HEK293 (cell line): ENCODE measurements around the gene TVP23C.

Experiments used
- GFI1B ChIP-seq: fragments of 450-650 bp; formaldehyde crosslinking; IDR thresholded peaks from 2 replicates; pipeline ENCODE4 v1.5.1; 2016; ENCODE audit warnings: missing biosample characterization, missing genetic modification characterization
- HOXA7 ChIP-seq: sonication (generic); formaldehyde crosslinking; IDR thresholded peaks from 2 replicates; pipeline ENCODE4 v1.8.1; 2022; ENCODE audit warnings: missing genetic modification reagents, borderline replicate concordance
- PRDM2 ChIP-seq: fragments of 450-650 bp; formaldehyde crosslinking; IDR thresholded peaks from 2 replicates; pipeline ENCODE4 v1.5.1; 2016; ENCODE audit warnings: missing biosample characterization, missing genetic modification characterization, borderline replicate concordance
- SP7 ChIP-seq: fragments of 450-650 bp; formaldehyde crosslinking; IDR thresholded peaks from 2 replicates; pipeline ENCODE4 v1.5.1; 2016; ENCODE audit warnings: missing biosample characterization, missing genetic modification characterization
- TSHZ1 ChIP-seq: fragments of 450-650 bp; formaldehyde crosslinking; IDR thresholded peaks from 2 replicates; pipeline ENCODE4 v1.5.1; 2016; ENCODE audit warnings: missing biosample characterization, missing genetic modification characterization, borderline replicate concordance
- ZBTB10 ChIP-seq: fragments of 450-650 bp; formaldehyde crosslinking; IDR thresholded peaks from 2 replicates; pipeline ENCODE4 v1.5.1; 2016; ENCODE audit warnings: missing biosample characterization, missing genetic modification characterization
- ZBTB26 ChIP-seq: fragments of 450-650 bp; formaldehyde crosslinking; optimal IDR thresholded peaks from 2 replicates; pipeline ENCODE3; 2016; ENCODE audit warnings: missing biosample characterization, mild to moderate bottlenecking, missing genetic modification characterization
- ZFHX2 ChIP-seq: fragments of 450-650 bp; formaldehyde crosslinking; conservative IDR thresholded peaks from 2 replicates; pipeline ENCODE4 v1.5.1; 2016; ENCODE audit warnings: missing biosample characterization, missing genetic modification characterization
- ZFP3 ChIP-seq: fragments of 450-650 bp; formaldehyde crosslinking; IDR thresholded peaks from 2 replicates; pipeline ENCODE4 v1.5.1; 2016; ENCODE audit warnings: low read depth, missing biosample characterization, missing genetic modification characterization
- ZNF175 ChIP-seq: fragments of 450-650 bp; formaldehyde crosslinking; IDR thresholded peaks from 2 replicates; pipeline ENCODE4 v1.5.1; 2016; ENCODE audit warnings: missing biosample characterization, missing genetic modification characterization
- ZNF23 ChIP-seq: fragments of 450-650 bp; formaldehyde crosslinking; IDR thresholded peaks from 2 replicates; pipeline ENCODE4 v1.5.1; 2016; ENCODE audit warnings: missing biosample characterization, missing genetic modification characterization, borderline replicate concordance
- ZNF354C ChIP-seq: fragments of 450-650 bp; formaldehyde crosslinking; IDR thresholded peaks from 2 replicates; pipeline ENCODE4 v1.5.1; 2016; ENCODE audit warnings: missing biosample characterization, missing genetic modification characterization, low read depth, borderline replicate concordance
- ZNF423 ChIP-seq: fragments of 450-650 bp; formaldehyde crosslinking; IDR thresholded peaks from 2 replicates; pipeline ENCODE4 v1.5.1; 2016; ENCODE audit warnings: missing biosample characterization, missing genetic modification characterization
- ZNF473 ChIP-seq: fragments of 450-650 bp; formaldehyde crosslinking; IDR thresholded peaks from 2 replicates; pipeline ENCODE4 v1.5.1; 2017; ENCODE audit warnings: missing biosample characterization, missing genetic modification characterization
- ZNF518A ChIP-seq: fragments of 450-650 bp; formaldehyde crosslinking; conservative IDR thresholded peaks from 2 replicates; pipeline ENCODE4 v1.5.1; 2016; ENCODE audit warnings: low read depth, missing biosample characterization, missing genetic modification characterization
- ZNF626 ChIP-seq: fragments of 450-650 bp; sonication (Bioruptor Pico); formaldehyde crosslinking; IDR thresholded peaks from 2 replicates; pipeline ENCODE4 v1.5.1; 2018; ENCODE audit warnings: missing biosample characterization, missing genetic modification characterization, inconsistent platforms
- ZNF664 ChIP-seq: fragments of 450-650 bp; formaldehyde crosslinking; IDR thresholded peaks from 2 replicates; pipeline ENCODE4 v1.5.1; 2016; ENCODE audit warnings: missing biosample characterization, missing genetic modification characterization
- ZNF768 ChIP-seq: fragments of 450-650 bp; formaldehyde crosslinking; IDR thresholded peaks from 2 replicates; pipeline ENCODE4 v1.5.1; 2018; ENCODE audit warnings: missing biosample characterization, mild to moderate bottlenecking, missing genetic modification characterization
- ZNF843 ChIP-seq: fragments of 450-650 bp; formaldehyde crosslinking; IDR thresholded peaks from 2 replicates; pipeline ENCODE4 v1.5.1; 2016; ENCODE audit warnings: missing biosample characterization, missing genetic modification characterization
- ZSCAN16 ChIP-seq: fragments of 450-650 bp; formaldehyde crosslinking; IDR thresholded peaks from 2 replicates; pipeline ENCODE4 v1.5.1; 2016; ENCODE audit warnings: missing biosample characterization, missing genetic modification characterization
- ZSCAN23 ChIP-seq: fragments of 450-650 bp; formaldehyde crosslinking; IDR thresholded peaks from 2 replicates; pipeline ENCODE4 v1.5.1; 2016; ENCODE audit warnings: missing biosample characterization, missing genetic modification characterization

TVP23C gene

GRCh38 chr17:15465045-15465701 lies 98.1 kb downstream of the TVP23C start (continued):
- TF ChIP-seq ZBTB10 (tag by site-specific recombination) (no peak), ZFHX2 (tag by site-specific recombination) (no peak), GFI1B (tag by site-specific recombination) (no peak), PRDM2 (peak; percentile 57; the same call in 1 of the 2 replicates), ZNF423 (tag by site-specific recombination) (no peak), ZNF768 (no peak), ZNF354C (tag by site-specific recombination) (no peak; the same call in 1 of the 2 replicates), ZNF23 (tag by site-specific recombination) (no peak), HOXA7 (CRISPR knock-in tag) (no peak), ZSCAN16 (tag by site-specific recombination) (no peak), TSHZ1 (tag by site-specific recombination) (no peak), SP7 (tag by site-specific recombination) (no peak), ZFP3 (tag by site-specific recombination) (no peak), ZBTB26 (tag by site-specific recombination) (peak; percentile 10), ZNF626 (tag by site-specific recombination) (no peak), ZNF664 (no peak), ZNF473 (tag by site-specific recombination) (no peak), ZNF843 (tag by site-specific recombination) (no peak), ZSCAN23 (tag by site-specific recombination) (no peak), ZNF175 (tag by site-specific recombination) (no peak), ZNF518A (no peak)
